Keratinocyte (primary cell): ENCODE measurements around the gene GRIPAP1.

ENCODE experiments used
- CTCF ChIP-seq, 3 experiments: IDR thresholded peaks in 1 of 3; conservative IDR thresholded peaks in 1 of 3; optimal IDR thresholded peaks in 1 of 3; 2 replicates in 2 of 3; 3 replicates in 1 of 3; pipeline versions ENCODE3 to v1.5.1; 2011; ENCODE audit warnings: low read length in 3 of 3, mild to moderate bottlenecking in 3 of 3, moderate library complexity in 2 of 3, control low read depth in 1 of 3, inconsistent platforms in 1 of 3; ENCODE audit not compliant: insufficient read depth in 2 of 3; ENCODE audit errors: extremely low read depth in 1 of 3
- EZH2 ChIP-seq: IDR thresholded peaks from one replicate; pipeline ENCODE4 v1.6.1; 2012; ENCODE audit warnings: inconsistent platforms, mild to moderate bottlenecking, low read length, moderate library complexity

GRCh38 chrX:49003696-49004095, 1.6 kb upstream of the GRIPAP1 start:
- TF ChIP-seq CTCF (optimal IDR thresholded peaks at IDR 0.05 in 1 of 3, IDR thresholded peaks at IDR 0.05 in 1 of 3, conservative IDR thresholded peaks at IDR 0.05 in 1 of 3; ENCODE audit: extremely low read depth in 1 of 3, insufficient read depth in 2 of 3, low read length in 3 of 3) (no peak), EZH2 (no peak)
